Activated CD8-positive, alpha-beta T cell treated with anti-CD3 and anti-CD28 coated beads, Interleukin-2, amount 10 ng/mL, durations not matched to agents 7 days and 5 days (primary cell): Measurements from ENCODE around the gene MCCC1. TPM values are rescaled to one million over a fixed set of nuclear protein-coding genes. Genes with fewer than 3 reads are reported as not detected.
"Not testable (repeated sequence)": the region's sequence is repeated elsewhere in the genome, so short reads cannot be mapped to it uniquely, and the experiment has no call there.

Experiments used
- ATAC-seq: fragments of 150-1000 bp; cut with Tn5 transposase; one replicate; pipeline ENCODE4 v1.10.0; 2021; ENCODE audit warnings: moderate library complexity
- CTCF ChIA-PET: fragments of 350-600 bp; sonication (Branson Sonifier 250); formaldehyde crosslinking; loops from one replicate; lab custom pipeline; 2021; ENCODE audit warnings: antibody characterized with exemption; lab: Charles Lee
- POLR2A ChIA-PET: fragments of 350-600 bp; sonication (Branson Sonifier 250); formaldehyde crosslinking; loops from one replicate; lab custom pipeline; 2021; ENCODE audit warnings: antibody characterized with exemption; lab: Charles Lee
- DNase-seq: peaks from one replicate; pipeline ENCODE4 v3.0.0-alpha.2; 2020
- H3K27ac Mint-ChIP-seq: one replicate; pipeline ENCODE4 v1.8.0; 2021; ENCODE audit warnings: mild to moderate bottlenecking, mixed read lengths
- H3K27me3 Mint-ChIP-seq: one replicate; pipeline ENCODE4 v1.8.0; 2021; ENCODE audit warnings: low read depth, mixed read lengths
- H3K36me3 Mint-ChIP-seq: one replicate; pipeline ENCODE4 v1.8.0; 2021; ENCODE audit warnings: low read depth, mixed read lengths
- H3K4me1 Mint-ChIP-seq: one replicate; pipeline ENCODE4 v1.8.0; 2021; ENCODE audit warnings: low read depth, mixed read lengths
- H3K4me3 Mint-ChIP-seq: one replicate; pipeline ENCODE4 v1.8.0; 2021; ENCODE audit warnings: mild to moderate bottlenecking, mixed read lengths
- H3K9me3 Mint-ChIP-seq: one replicate; pipeline ENCODE4 v1.8.0; 2022; ENCODE audit warnings: mixed read lengths; ENCODE audit not compliant: insufficient read depth
- total RNA-seq, 2 experiments: library from RNA; stranded (reverse); gene quantifications; one replicate each; pipeline ENCODE4 v1.2.3, GENCODE V29; 2021

Gene MCCC1
- total RNA-seq, 2 experiments from 2014 or later = 30.1 to 32.7 TPM

DNA sequence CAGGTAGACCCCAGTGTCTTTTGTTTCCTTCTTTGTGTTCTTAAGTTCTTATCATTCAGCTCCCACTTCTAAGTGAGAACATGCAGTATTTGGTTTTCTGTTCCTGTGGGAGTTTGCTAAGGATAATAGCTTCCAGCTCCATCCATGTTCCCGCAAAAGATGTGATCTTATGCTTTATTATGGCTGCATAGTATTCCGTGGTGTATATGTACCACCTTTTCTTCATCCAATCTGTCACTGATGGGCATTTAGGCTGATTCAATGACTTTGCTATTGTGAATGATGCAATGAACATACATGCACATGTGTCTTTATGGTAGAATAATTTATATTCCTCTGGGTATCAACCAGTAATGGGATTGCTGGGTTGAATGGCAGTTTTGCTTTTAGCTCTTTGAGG is 24.4 kb downstream of the MCCC1 start:
- DNase-seq = no peak
- Mint-ChIP-seq H3K36me3 (peaks cover 67% of the 10 kb centered on the region), H3K9me3 (peaks cover 23% of the 10 kb centered on the region), H3K27ac (no peak overlapping the region), H3K27me3 (no peaks in the 10 kb centered on the region), H3K4me3 (no peak overlapping the region), H3K4me1 (peaks cover 11% of the 10 kb centered on the region)
- no peak for ATAC-seq
- CTCF ChIA-PET = interaction anchor here (1.1 kb wide), 1 partner anchor 9 kb away, joined by 4 read pairs; no protein-coding TSS in a partner anchor
- POLR2A ChIA-PET = no interaction called here

DNA sequence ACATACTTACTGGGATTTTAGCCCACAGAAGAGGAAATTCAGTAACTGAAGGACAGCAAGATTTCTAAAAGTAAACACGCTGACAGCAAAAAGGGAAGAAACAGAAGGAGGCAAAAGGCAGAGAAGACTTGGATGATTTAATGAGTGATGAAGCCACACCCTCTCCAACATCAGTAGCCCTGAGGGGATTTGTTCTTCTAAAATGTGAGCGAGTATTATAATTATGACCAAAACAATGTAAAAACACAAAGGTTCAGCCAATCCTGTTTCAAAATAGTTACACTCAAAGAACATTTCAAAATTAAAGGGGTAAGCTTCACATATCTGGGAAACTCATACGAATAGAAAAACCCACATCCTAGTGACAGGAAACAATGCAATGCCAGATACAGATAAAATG is 25.0 kb downstream of the MCCC1 start:
- DNase-seq (no peak), ATAC-seq (no peak)
- Mint-ChIP-seq H3K36me3 (peaks cover 65% of the 10 kb centered on the region), H3K27me3 (no peaks in the 10 kb centered on the region), H3K4me3 (no peak overlapping the region), H3K27ac (no peak overlapping the region), H3K4me1 (peaks cover 11% of the 10 kb centered on the region), H3K9me3 (peaks cover 19% of the 10 kb centered on the region)
- CTCF ChIA-PET = interaction anchor here (1.1 kb wide), 1 partner anchor 10 kb away, joined by 4 read pairs; no protein-coding TSS in a partner anchor
- POLR2A ChIA-PET = no interaction called here

DNA sequence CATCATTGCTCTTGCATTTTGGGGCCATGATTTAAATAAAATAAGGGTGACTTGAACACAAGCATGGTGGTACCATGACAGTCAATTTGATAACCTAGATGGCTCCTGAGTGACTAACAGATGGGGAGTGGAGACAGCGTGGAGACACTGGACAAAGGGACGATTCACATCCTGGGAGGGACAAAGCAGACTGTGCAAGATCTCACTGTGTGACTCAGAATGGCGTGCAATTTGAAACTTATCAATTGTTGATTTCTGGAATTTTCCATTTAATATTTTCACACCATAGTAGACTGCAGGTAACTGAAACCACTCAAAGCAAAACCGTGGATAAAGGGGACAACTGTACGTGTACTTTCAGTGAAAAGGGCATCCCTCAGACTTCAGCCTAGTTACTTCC is 25.5 kb downstream of the MCCC1 start:
- H3K27ac Mint-ChIP-seq = no peak overlapping the region
- H3K4me3 Mint-ChIP-seq = no peak overlapping the region
- no peak for ATAC-seq
- ChIA-PET CTCF (interaction anchor here (1.4 kb wide), 1 partner anchor 12 kb away, joined by 6 read pairs; no protein-coding TSS in a partner anchor), POLR2A (no interaction called here)
- H3K36me3 Mint-ChIP-seq = peaks cover 61% of the 10 kb centered on the region
- peaks cover 11% of the 10 kb centered on the region for H3K4me1 Mint-ChIP-seq
- peaks cover 15% of the 10 kb centered on the region for H3K9me3 Mint-ChIP-seq
- DNase-seq = no peak
- no peaks in the 10 kb centered on the region for H3K27me3 Mint-ChIP-seq

DNA sequence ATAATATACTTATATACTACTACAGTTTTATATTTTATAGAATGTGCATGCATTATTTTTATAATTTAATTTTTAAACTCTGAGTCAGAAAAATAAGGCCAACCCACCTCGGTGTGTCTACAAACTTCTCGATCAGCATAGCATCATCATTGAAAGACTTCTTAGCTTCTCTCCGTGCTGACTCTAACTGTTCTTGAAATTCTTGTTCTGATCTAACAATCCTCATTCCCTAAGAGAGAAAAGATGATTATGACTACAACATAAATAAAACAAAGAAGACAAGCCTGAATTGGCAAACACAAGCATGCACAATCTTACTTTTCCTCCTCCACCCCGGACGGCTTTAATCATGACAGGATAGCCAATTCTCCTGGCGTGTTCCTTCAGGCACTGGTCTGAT is 28.4 kb downstream of the MCCC1 start:
- Mint-ChIP-seq H3K4me1 (peaks cover 11% of the 10 kb centered on the region), H3K36me3 (peaks cover 53% of the 10 kb centered on the region), H3K27ac (no peak overlapping the region), H3K9me3 (no peaks in the 10 kb centered on the region), H3K27me3 (no peaks in the 10 kb centered on the region), H3K4me3 (no peak overlapping the region)
- ATAC-seq (no peak), DNase-seq (no peak)
- POLR2A ChIA-PET = no interaction called here
- CTCF ChIA-PET = interaction anchor here (1.3 kb wide), 1 partner anchor 14 kb away, joined by 4 read pairs; no protein-coding TSS in a partner anchor

DNA sequence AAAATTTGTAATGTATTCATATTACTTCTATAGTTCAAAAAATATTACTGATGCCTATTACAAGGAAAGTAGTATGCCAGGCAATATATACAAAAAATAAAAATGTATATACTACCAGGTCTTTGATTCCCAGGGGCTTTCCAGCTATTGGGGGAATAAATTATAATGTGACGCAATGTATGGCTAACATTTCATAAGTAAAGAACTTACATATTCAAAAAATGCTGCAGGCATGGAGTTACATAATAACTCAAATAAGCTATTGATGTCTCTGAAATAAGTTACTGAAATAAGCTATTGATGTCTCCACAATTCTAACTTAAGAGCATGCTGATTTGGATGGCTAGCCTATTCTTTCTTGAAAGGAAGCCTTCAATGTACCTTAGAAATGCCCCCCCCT is 30.2 kb downstream of the MCCC1 start:
- CTCF ChIA-PET = interaction anchor here (1.1 to 1.7 kb wide), 4 partner anchors 14 to 23 kb away, joined by 3 to 10 read pairs (median 4); no protein-coding TSS in a partner anchor
- Mint-ChIP-seq H3K9me3 (no peaks in the 10 kb centered on the region), H3K27ac (no peak overlapping the region), H3K4me3 (no peak overlapping the region), H3K27me3 (no peaks in the 10 kb centered on the region), H3K36me3 (peaks cover 49% of the 10 kb centered on the region), H3K4me1 (peaks cover 4% of the 10 kb centered on the region)
- ATAC-seq = no peak
- no peak for DNase-seq
- POLR2A ChIA-PET = interaction anchor here (0.7 kb wide), 2 partner anchors 37 to 82 kb away, joined by 3 read pairs; no protein-coding TSS in a partner anchor

DNA sequence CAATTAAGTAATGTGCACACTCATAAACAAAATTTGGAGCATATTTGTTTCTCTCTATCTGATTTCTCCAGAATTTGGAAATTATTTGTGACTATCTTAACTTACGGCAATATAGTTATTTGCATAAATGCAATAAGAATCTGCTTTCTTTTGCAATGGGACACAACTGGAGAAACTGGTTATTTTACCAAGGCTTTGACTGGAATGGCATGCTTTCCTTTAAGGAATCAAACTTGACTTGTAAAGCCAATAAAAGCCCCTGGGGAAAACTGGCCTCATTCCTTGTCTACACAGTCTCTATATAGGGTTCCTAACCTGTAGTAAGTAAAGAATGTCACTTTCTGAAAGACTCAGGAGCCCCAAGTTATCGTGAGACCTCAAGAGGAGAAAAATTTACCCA is 32.4 kb downstream of the MCCC1 start:
- H3K9me3 Mint-ChIP-seq, H3K4me1 Mint-ChIP-seq, POLR2A ChIA-PET, H3K4me3 Mint-ChIP-seq, DNase-seq, H3K27ac Mint-ChIP-seq, H3K27me3 Mint-ChIP-seq, CTCF ChIA-PET, ATAC-seq: not testable (repeated sequence)
- H3K36me3 Mint-ChIP-seq = peaks cover 51% of the 10 kb centered on the region

DNA sequence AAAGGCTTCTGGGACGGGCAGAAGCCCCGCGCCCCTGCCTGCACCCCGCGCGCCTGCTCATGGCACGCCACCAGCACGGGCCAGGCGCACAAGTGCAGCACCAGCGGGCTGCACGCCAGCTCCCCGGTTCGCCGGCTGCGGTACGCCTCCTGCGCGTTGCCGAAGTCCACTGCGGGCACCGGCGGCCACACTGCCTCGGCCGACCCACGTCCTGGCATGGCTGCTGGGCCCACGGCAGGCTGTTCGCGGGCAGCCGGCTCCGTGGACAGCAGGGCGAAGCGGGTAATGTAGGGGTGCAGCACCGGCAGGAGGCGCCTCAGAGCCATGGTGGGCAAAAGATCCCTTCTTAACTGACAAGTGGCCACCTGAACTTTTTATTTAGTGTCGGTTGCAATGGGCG is 34.8 kb downstream of the MCCC1 start:
- no peaks in the 10 kb centered on the region for H3K4me1 Mint-ChIP-seq
- no peak overlapping the region for H3K4me3 Mint-ChIP-seq
- POLR2A ChIA-PET = no interaction called here
- CTCF ChIA-PET = no interaction called here
- DNase-seq = no peak
- no peaks in the 10 kb centered on the region for H3K9me3 Mint-ChIP-seq
- peaks cover 39% of the 10 kb centered on the region for H3K36me3 Mint-ChIP-seq
- no peak overlapping the region for H3K27ac Mint-ChIP-seq
- no peaks in the 10 kb centered on the region for H3K27me3 Mint-ChIP-seq
- no peak for ATAC-seq

DNA sequence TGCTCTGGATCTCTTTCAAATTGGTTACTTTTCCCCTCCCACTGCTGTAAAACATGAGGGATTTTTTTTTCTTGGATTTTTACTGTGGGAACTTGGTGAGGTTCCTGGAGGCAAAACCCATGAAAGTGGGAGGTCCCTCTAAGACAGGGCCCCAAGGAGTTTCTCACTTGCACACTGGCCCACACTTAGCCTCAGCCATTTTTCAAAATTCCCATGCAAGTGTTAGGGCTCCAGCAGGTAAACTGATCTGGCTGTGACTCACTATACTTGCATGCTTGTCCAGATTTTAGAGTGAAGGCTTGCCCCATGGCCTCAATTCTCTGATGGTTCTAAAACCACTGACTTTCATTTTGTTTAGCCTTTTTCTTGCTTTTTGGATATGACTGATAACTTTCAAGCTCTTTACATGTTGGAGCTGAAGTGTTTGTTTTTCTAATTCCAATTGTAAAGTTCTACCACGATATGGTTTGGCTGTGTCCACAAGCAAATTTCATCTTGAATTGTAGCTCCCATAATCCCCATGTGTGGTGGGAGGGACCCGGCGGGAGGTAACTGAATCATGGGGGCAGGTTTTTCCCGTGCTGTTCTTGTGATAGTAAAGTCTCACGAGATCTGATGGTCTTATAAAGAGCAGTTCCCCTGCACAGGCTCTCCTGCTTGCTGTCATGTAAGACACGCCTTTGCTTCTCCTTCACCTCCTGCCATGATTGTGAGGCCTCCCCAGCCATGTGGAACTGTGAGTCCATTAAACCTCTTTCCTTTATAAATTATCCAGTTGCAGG is 37.7 kb downstream of the MCCC1 start:
- ChIA-PET POLR2A (no interaction called here), CTCF (interaction anchor here (1.1 kb wide), 1 partner anchor 24 kb away, joined by 3 read pairs; no protein-coding TSS in a partner anchor)
- ATAC-seq = no peak
- H3K36me3 Mint-ChIP-seq = peaks cover 26% of the 10 kb centered on the region
- DNase-seq = no peak
- no peaks in the 10 kb centered on the region for H3K27me3 Mint-ChIP-seq
- H3K27ac Mint-ChIP-seq = no peak overlapping the region
- no peak overlapping the region for H3K4me3 Mint-ChIP-seq
- no peaks in the 10 kb centered on the region for H3K9me3 Mint-ChIP-seq
- H3K4me1 Mint-ChIP-seq = no peaks in the 10 kb centered on the region

DNA sequence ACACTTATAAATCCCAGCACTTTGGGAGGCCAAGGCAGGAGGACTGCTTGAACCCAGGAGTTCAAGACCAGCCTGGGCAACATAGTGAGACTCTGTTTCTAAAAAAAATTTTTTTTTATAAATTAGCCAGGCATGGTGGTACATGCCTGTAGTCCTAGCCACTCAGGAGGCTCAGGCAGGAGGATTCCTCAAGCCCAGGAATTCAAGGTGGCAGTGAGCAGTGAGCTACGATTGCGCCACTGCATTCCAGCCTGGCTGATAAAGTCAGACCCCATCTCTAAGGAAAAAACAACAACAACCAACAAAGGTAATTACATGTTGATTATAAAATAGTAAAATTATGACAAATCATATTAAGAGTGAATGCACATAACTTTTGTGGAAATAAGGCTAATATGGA is 40.9 kb downstream of the MCCC1 start:
- ATAC-seq = no peak
- DNase-seq = no peak

DNA sequence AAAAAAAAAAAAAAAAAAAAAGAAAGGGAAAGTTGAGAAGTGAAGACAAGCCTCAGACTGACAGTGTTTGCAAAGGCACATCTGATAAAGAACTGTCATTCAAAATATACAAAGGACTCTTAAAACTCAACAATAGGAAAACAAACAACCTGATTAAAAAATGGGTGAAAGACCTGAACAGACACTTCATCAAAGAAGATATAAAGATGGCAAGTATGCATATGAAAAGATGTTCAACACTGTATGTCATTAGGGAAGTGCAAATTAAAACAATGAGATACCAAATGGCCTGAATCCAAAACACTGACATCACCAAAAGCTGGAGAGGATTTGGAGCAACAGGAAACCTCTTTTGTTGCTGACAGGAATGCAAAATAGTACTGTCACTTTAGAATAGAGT is 48.6 kb downstream of the MCCC1 start:
- ATAC-seq (no peak), DNase-seq (no peak)
- Mint-ChIP-seq H3K4me1 (peaks cover 12% of the 10 kb centered on the region), H3K27me3 (no peaks in the 10 kb centered on the region), H3K27ac (no peak overlapping the region), H3K36me3 (peaks cover 37% of the 10 kb centered on the region), H3K9me3 (no peaks in the 10 kb centered on the region), H3K4me3 (no peak overlapping the region)
- ChIA-PET CTCF (no interaction called here), POLR2A (no interaction called here)

More for the DNA sequence above, 40.9 kb downstream of the MCCC1 start:
- Mint-ChIP-seq H3K4me1 (no peaks in the 10 kb centered on the region), H3K36me3 (peaks cover 11% of the 10 kb centered on the region), H3K9me3 (no peaks in the 10 kb centered on the region), H3K27me3 (no peaks in the 10 kb centered on the region), H3K4me3 (no peak overlapping the region), H3K27ac (no peak overlapping the region)
- POLR2A ChIA-PET = no interaction called here
- CTCF ChIA-PET = no interaction called here

DNA sequence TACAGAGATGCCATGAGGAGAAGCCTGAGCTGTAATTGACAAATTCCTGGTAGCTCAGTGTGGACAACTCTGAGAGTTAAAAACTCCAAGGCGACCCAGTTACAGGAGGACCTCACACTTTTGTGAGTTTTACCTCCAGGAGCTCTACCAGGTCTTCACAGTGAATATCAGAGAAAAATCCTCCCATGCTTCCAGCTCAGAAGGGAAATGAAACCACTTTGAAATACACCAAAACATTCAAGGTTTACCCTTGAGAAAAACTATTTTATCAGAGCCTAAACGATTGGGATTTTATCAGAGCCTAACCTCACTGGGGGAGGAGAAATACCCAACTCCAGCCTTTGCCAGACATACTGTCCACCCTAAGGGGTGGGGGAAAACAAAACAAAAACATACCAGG is 52.4 kb downstream of the MCCC1 start:
- Mint-ChIP-seq H3K9me3 (no peaks in the 10 kb centered on the region), H3K4me1 (peaks cover 25% of the 10 kb centered on the region), H3K27ac (peak overlapping the region; percentile 21), H3K27me3 (no peaks in the 10 kb centered on the region), H3K36me3 (peaks cover 56% of the 10 kb centered on the region), H3K4me3 (no peak overlapping the region)
- ChIA-PET CTCF (interaction anchor here (0.6 kb wide), 1 partner anchor 138 kb away, joined by 3 read pairs; no protein-coding TSS in a partner anchor), POLR2A (no interaction called here)
- DNase-seq (no peak), ATAC-seq (no peak)

DNA sequence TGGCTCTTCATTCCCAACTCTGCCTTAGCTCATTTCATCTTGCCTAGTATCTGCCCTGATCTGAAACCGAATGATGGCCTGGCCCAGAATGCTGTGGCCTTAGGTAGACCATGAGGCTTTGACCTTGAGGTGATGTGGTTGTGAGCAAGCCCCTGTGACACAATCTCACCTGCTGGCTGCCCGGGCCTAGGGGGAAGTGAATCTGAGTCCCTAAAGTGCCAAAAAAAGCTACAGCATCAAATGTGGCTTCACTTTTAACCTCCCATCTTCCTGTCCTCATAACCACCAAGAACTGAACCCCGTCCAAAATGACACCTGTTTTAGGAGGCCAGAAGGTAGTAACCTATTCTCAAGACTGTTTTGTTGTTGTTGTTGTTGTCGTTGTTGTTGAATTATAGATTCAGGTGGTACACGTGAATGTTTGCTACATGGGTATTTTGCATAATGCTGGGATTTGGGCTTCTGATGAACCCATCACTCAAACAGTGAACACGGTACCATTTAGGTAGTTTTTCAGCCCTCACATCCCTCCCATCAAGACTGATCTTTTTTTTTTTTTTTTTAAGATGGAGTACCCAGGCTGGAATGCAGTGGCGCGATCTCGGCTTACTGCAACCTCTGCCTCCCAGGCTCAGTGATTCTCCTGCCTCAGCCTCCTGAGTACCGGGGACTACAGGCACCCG is 54.6 kb downstream of the MCCC1 start:
- ChIA-PET POLR2A (no interaction called here), CTCF (interaction anchor here (0.7 to 1.6 kb wide), 2 partner anchors 24 to 41 kb away, joined by 4 read pairs; no protein-coding TSS in a partner anchor)
- Mint-ChIP-seq H3K4me3 (no peak overlapping the region), H3K27me3 (no peaks in the 10 kb centered on the region), H3K4me1 (peaks cover 25% of the 10 kb centered on the region), H3K36me3 (peaks cover 49% of the 10 kb centered on the region), H3K9me3 (no peaks in the 10 kb centered on the region), H3K27ac (peak overlapping the region; percentile 17)
- no peak for ATAC-seq
- DNase-seq = no peak
